Stomach (tissue), 9 donors: ENCODE data around the gene LSM5. TPM values are rescaled to one million over a fixed set of nuclear protein-coding genes. Genes with fewer than 3 reads are reported as not detected.
A peak's percentile ranks its signal among the peaks of the same experiment; 100 is the strongest.

Source experiments
- DNase-seq, 2 donors: peaks; one replicate each; pipeline versions ENCODE4 v3.0.0 to v3.0.0-alpha.2; 2013 to 2019
- H3K27ac ChIP-seq, 5 donors: fragments of 200-600 bp in 4 of 5; sonication (generic) in 4 of 5; one replicate each; pipeline ENCODE4 v1.5.1; 2013 to 2019; ENCODE audit warnings: mild to moderate bottlenecking in 1 of 5, moderate library complexity in 1 of 5
- H3K27me3 ChIP-seq, 3 donors: fragments of 200-600 bp; sonication (generic); one replicate each; pipeline ENCODE4 v1.5.1; 2017 to 2019; ENCODE audit warnings: mixed run types in 1 of 3
- H3K36me3 ChIP-seq, 4 donors: fragments of 200-600 bp; sonication (generic); 1 replicate in 3 of 4; 2 replicates in 1 of 4; pipeline ENCODE4 v1.5.1; 2016 to 2019
- H3K4me1 ChIP-seq, 4 donors: fragments of 200-600 bp; sonication (generic); one replicate each; pipeline ENCODE4 v1.5.1; 2016 to 2019
- H3K4me3 ChIP-seq, 4 donors: fragments of 200-600 bp; sonication (generic) in 3 of 4; one replicate each; pipeline ENCODE4 v1.5.1; 2016 to 2019; ENCODE audit warnings: mild to moderate bottlenecking in 1 of 4
- H3K9me3 ChIP-seq, 4 donors: fragments of 200-600 bp; sonication (generic); one replicate each; pipeline ENCODE4 v1.5.1; 2016 to 2019
- EP300 ChIP-seq: sonication (generic); formaldehyde crosslinking; IDR thresholded peaks from one replicate; pipeline ENCODE4 v1.6.1; 2017; ENCODE audit warnings: antibody characterized with exemption
- POLR2A ChIP-seq, 4 donors: fragments of 450-650 bp; IDR thresholded peaks; one replicate each; pipeline ENCODE4 v1.6.1; 2016; ENCODE audit warnings: antibody characterized with exemption in 4 of 4, control low read depth in 2 of 4, mild to moderate bottlenecking in 1 of 4, moderate library complexity in 1 of 4
- POLR2AphosphoS5 ChIP-seq, 3 donors: sonication (generic); formaldehyde crosslinking; IDR thresholded peaks; one replicate each; pipeline ENCODE4 v1.6.1; 2016; ENCODE audit warnings: antibody characterized with exemption in 3 of 3
- WGBS, 5 donors: extraction: QIAGEN DNeasy Blood & Tissue Kit in 3 of 5; methylation state at CpG; one replicate each; pipeline versions ENCODE4 v1.1.5 to v1.1.7; 2013 to 2018; 5-methylcytosine and 5-hydroxymethylcytosine counted together
- intact Hi-C: fragments of 100-400 bp; cut with DNase I; formaldehyde crosslinking; loops from one replicate; pipeline ENCODE4 v1.15.1; 2023; ENCODE audit warnings: low total_unique reads
- polyA plus RNA-seq, 3 donors: library from polyadenylated mRNA; stranded (reverse); fragments of 200-250 nt; gene quantifications; one replicate each; pipeline ENCODE4 v1.2.3, GENCODE V29; 2013
- total RNA-seq, 5 donors: library from RNA; depleted of rRNA; stranded (reverse); fragments of >200 nt; gene quantifications; one replicate each; pipeline versions ENCODE4 v1.1.0 to v1.2.3, GENCODE V29; 2014 to 2016
- TF ChIP-seq, protein P1 (sequence below), 7 experiments: fragments of 450-650 bp in 4 of 7; fragments of 200-600 bp in 3 of 7; sonication (generic) in 3 of 7; IDR thresholded peaks; one replicate each; pipeline ENCODE4 v1.5.1; 2016 to 2019; ENCODE audit warnings: antibody characterized with exemption in 7 of 7, control low read depth in 2 of 7, mild to moderate bottlenecking in 1 of 7
- donor health status: healthy with polysubstance abuse.
- donor health status: Bipolar disorder and iron deficiency.
- donor health status: healthy.

The LSM5 gene
- total and polyA plus RNA-seq, 8 donors, result 2.9 to 109 (median 43.8) TPM

DNA sequence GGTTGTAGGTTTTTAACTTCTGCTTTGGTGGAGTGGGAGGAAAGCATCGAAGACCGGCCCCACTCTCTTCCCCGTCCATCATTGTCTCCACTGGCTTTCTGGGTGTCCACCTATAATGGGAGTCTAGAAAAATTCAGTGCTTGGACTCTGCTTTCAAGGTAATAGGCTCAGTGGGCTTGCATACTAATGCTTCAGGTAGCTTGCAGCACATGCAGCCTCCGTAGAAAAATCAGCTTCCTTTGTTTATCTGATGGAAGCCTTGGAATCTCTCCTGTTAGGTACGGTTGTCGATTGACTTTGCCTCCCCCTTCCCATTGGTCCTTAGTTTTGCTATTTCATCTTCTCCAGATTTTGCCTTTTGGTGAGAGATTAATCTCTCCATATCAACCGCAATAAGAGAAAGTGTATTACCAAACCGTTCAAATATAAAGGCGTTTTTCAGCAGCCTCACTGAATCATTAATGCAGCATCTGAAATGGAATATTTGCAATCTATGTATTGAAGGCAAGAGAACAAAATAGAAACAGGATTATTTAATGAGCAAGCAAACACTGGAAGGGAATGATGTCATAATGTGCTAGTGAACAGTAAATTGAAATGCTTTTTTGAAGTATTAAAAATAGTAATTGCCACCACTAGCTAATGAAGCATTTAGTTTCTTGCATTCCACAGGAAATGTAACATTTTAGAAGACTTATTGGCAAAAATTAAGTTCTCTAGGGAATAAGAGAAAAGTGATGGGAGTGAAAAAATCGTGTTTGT is 6.1 kb upstream of the LSM5 start:
- 3 to 5% (median 4%) methylated on average over 10 of the region's 10 CpGs for WGBS, 5 donors
- peak overlapping the region; percentile 80 to 99 (median 96) for H3K4me3 ChIP-seq
- DNase-seq, result no peak
- no peaks in the 10 kb centered on the region for H3K27me3 ChIP-seq
- H3K9me3 ChIP-seq, result no peaks in the 10 kb centered on the region
- intact Hi-C loops, result no loop called here
- H3K27ac ChIP-seq, result peak overlapping the region; percentile 97 to 99 (median 99)
- H3K4me1 ChIP-seq, result peaks cover 15 to 47% (median 32%) of the 10 kb centered on the region in 4 donors
- TF ChIP-seq POLR2A (IDR thresholded peaks at IDR 0.05), result no peak
- TF ChIP-seq POLR2AphosphoS5 (IDR thresholded peaks at IDR 0.05), result no peak
- TF ChIP-seq EP300, result no peak
- TF ChIP-seq, protein P1, sequence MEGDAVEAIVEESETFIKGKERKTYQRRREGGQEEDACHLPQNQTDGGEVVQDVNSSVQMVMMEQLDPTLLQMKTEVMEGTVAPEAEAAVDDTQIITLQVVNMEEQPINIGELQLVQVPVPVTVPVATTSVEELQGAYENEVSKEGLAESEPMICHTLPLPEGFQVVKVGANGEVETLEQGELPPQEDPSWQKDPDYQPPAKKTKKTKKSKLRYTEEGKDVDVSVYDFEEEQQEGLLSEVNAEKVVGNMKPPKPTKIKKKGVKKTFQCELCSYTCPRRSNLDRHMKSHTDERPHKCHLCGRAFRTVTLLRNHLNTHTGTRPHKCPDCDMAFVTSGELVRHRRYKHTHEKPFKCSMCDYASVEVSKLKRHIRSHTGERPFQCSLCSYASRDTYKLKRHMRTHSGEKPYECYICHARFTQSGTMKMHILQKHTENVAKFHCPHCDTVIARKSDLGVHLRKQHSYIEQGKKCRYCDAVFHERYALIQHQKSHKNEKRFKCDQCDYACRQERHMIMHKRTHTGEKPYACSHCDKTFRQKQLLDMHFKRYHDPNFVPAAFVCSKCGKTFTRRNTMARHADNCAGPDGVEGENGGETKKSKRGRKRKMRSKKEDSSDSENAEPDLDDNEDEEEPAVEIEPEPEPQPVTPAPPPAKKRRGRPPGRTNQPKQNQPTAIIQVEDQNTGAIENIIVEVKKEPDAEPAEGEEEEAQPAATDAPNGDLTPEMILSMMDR (IDR thresholded peaks at IDR 0.05), result no peak
- H3K36me3 ChIP-seq, result no peaks in the 10 kb centered on the region

DNA sequence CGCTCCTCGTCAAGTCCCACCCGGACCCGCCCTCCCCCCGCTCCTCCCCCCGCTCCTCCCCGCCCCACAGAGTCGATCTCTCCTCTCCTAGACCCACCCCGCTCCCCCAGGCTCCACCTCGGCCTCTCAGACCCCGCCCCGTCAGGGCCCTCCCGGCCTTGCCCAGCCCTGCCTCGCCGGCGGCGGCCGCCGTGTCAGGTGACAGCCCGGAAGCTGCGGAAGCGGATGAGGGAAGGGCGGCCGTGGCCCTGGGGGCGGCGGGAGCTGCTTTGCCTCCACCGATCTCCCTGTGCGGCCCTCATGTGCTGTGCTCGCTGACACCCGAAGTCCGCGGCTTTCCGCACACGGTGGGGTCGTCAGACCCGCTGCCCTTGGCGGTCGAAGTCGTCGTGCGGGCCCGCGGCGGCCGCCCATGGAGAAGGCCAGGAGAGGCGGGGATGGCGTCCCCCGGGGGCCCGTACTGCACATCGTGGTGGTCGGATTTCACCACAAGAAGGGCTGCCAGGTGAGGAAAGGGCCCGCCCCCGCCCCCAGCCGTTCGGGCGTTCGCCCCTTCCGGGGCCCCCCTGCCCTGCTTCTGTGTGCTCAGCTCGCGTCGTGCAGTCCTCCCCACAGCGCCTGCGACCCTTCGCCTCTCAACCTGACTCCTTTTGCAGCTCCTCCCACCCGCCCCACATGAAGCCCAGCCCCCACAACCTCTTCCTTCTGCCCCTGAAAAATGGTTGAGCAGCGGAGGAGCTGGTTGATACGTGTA is 5.3 kb upstream of the LSM5 start, which contains the start of gene AVL9:
Gene AVL9, plus strand, starts transcription at position 192 of the 754 bp plus-strand sequence. Its CDS starts 221 bp downstream, at position 413.
- Histone ChIP-seq H3K36me3 (no peaks in the 10 kb centered on the region), H3K4me3 (peak within 1 kb of the TSS; percentile 80 to 99 (median 96)), H3K27ac (peak within 1 kb of the TSS; percentile 97 to 99 (median 99)), H3K9me3 (no peaks in the 10 kb centered on the region), H3K27me3 (no peaks in the 10 kb centered on the region), H3K4me1 (peaks cover 20 to 45% (median 26%) of the 10 kb centered on the region in 4 donors)
- peak; percentile 84 to 98 (median 94) for TF ChIP-seq POLR2AphosphoS5 (IDR thresholded peaks at IDR 0.05)
- TF ChIP-seq EP300, result no peak
- peak in 2 of 4 donors; percentile 56 to 61 for TF ChIP-seq POLR2A (IDR thresholded peaks at IDR 0.05)
- TF ChIP-seq, protein P1 (IDR thresholded peaks at IDR 0.05), result no peak
- 0 to 1% (median 1%) methylated on average over 17 to 67 of the region's 67 CpGs for WGBS, 5 donors
- intact Hi-C loops, result no loop called here
- DNase-seq, result peak; percentile 98 to 99

DNA sequence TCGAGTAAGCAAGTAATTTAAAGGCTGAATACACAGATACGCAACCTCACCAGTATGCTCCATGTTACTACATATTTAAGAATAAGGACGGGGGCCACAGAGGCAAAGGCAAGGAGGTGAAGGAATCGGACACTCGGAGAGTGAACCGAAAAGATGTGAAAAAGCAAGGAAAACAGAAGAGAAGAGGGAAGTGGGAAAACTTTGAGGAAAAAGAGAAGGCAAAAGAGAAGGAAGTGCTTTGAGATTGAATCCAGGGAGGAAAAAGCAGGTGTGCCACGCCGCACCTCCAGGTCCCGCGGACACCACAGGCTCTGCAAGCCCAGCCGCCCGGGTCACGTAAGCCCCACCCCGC is 4.7 kb upstream of the LSM5 start:
- no peaks in the 10 kb centered on the region for H3K27me3 ChIP-seq
- H3K4me1 ChIP-seq, result peaks cover 21 to 43% (median 24%) of the 10 kb centered on the region in 4 donors
- WGBS, 5 donors, result 0 to 2% (median 1%) methylated on average over 13 to 14 of the region's 14 CpGs
- H3K27ac ChIP-seq, result peak overlapping the region; percentile 85 to 99 (median 99)
- peak in 1 of 4 donors; percentile 16 for TF ChIP-seq POLR2A (IDR thresholded peaks at IDR 0.05)
- TF ChIP-seq EP300, result no peak
- TF ChIP-seq, protein P1 (IDR thresholded peaks at IDR 0.05), result no peak
- DNase-seq, result no peak
- intact Hi-C loops, result no loop called here
- no peaks in the 10 kb centered on the region for H3K36me3 ChIP-seq
- H3K9me3 ChIP-seq, result no peaks in the 10 kb centered on the region
- H3K4me3 ChIP-seq, result peak overlapping the region; percentile 80 to 99 (median 96)

DNA sequence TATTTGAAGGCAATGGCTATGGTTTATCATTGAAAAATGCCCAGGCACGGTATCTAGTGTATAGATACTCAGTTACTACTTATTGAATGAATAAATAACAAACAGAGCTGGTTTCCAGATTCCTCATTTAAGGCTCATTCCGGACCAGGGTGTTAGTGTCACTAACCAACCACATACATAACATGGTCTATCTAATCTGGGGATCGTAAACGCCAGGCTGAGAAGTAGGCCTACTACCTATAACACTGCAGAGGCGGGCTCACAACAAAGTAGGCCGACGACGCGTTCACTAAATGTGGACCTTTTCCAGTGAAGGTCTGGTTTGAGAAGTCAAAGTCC is 423 bp downstream of the LSM5 start:
- no peak for TF ChIP-seq POLR2AphosphoS5 (IDR thresholded peaks at IDR 0.05)
- TF ChIP-seq, protein P1 (IDR thresholded peaks at IDR 0.05), result no peak
- DNase-seq, result no peak
- intact Hi-C loops, result no loop called here

More for the DNA sequence above, 423 bp downstream of the LSM5 start:
- H3K4me3 ChIP-seq, result peak overlapping the region; percentile 64 to 84 (median 81)
- H3K27ac ChIP-seq, result peak overlapping the region; percentile 86 to 94 (median 89)
- WGBS, 5 donors, result 1 to 4% (median 1%) methylated on average over 9 of the region's 9 CpGs
- peaks cover 14 to 35% (median 25%) of the 10 kb centered on the region in 4 donors for H3K4me1 ChIP-seq
- H3K27me3 ChIP-seq, result no peaks in the 10 kb centered on the region
- no peaks in the 10 kb centered on the region for H3K9me3 ChIP-seq
- peaks cover 0 to 34% (median 31%) of the 10 kb centered on the region in 4 donors for H3K36me3 ChIP-seq
